Hepatocyte (in vitro differentiated cells): ENCODE data around the gene CBX5.

ENCODE experiments used
- EZH2 ChIP-seq: fragments of 200-600 bp; sonication (generic); IDR thresholded peaks from 2 replicates; pipeline ENCODE4 v1.6.1; 2016; ENCODE audit warnings: antibody characterized with exemption, mild to moderate bottlenecking, borderline replicate concordance
- EZH2phosphoT487 ChIP-seq: fragments of 200-600 bp; sonication (generic); IDR thresholded peaks from one replicate; pipeline ENCODE4 v1.6.1; 2018; ENCODE audit warnings: antibody characterized with exemption, mild to moderate bottlenecking, low read depth, moderate library complexity; ENCODE audit not compliant: unreplicated experiment, severe bottlenecking
- TF ChIP-seq, protein P1 (sequence below): fragments of 200-600 bp; sonication (generic); IDR thresholded peaks from 2 replicates; pipeline ENCODE4 v1.5.1; 2016; ENCODE audit warnings: antibody characterized with exemption, mild to moderate bottlenecking; ENCODE audit not compliant: poor library complexity

DNA sequence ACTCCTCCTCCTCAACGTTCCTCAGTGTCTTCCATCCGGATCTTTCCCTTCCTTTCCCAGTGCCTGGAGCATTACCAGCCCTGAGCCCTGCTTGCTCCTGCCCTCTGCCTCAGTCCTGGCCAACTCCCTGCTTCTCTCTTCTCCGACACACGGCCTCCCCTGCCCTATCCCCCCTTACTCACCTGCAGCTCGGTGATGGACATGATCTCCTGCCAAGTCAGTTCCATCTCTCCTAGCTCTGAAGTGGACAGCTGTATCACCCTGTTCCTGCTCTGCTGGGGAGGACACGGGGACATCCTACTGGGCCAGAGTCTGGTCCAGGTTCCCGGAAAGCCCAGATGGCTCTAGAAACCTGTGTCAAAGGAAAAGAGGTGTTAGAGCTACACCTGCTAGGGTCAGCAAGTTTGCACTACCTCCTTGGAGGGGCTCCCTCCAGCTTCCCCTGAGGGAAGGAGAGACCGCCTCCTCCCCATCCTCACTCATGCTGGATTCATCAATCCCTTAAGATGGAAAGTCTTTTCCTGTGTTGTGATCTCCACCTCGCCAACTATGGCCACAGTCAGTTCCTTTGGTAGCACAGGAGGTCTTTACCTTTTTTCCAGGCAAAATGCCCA, 15.1 kb upstream of the CBX5 start:
- TF ChIP-seq, protein P1, sequence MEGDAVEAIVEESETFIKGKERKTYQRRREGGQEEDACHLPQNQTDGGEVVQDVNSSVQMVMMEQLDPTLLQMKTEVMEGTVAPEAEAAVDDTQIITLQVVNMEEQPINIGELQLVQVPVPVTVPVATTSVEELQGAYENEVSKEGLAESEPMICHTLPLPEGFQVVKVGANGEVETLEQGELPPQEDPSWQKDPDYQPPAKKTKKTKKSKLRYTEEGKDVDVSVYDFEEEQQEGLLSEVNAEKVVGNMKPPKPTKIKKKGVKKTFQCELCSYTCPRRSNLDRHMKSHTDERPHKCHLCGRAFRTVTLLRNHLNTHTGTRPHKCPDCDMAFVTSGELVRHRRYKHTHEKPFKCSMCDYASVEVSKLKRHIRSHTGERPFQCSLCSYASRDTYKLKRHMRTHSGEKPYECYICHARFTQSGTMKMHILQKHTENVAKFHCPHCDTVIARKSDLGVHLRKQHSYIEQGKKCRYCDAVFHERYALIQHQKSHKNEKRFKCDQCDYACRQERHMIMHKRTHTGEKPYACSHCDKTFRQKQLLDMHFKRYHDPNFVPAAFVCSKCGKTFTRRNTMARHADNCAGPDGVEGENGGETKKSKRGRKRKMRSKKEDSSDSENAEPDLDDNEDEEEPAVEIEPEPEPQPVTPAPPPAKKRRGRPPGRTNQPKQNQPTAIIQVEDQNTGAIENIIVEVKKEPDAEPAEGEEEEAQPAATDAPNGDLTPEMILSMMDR, result no peak
- TF ChIP-seq EZH2, result no peak
- TF ChIP-seq EZH2phosphoT487, result no peak
